Measurements from ENCODE around the gene BLNK. TPM values are rescaled to one million over a fixed set of nuclear protein-coding genes. Genes with fewer than 3 reads are reported as not detected.

Gene BLNK
- total RNA-seq, 6 experiments from 2014 or later, result 9.9 to 47.7 (median 20.9) TPM

- no peaks in the 10 kb centered on the region for H3K9me3 ChIP-seq
- intact Hi-C loops (cut with DNase I), result no loop called here
- H3K27me3 ChIP-seq, result no peaks in the 10 kb centered on the region
- H3K36me3 ChIP-seq, result no peaks in the 10 kb centered on the region
- peak; percentile 71 to 84 (median 81) for ATAC-seq
- TF ChIP-seq, protein P1, sequence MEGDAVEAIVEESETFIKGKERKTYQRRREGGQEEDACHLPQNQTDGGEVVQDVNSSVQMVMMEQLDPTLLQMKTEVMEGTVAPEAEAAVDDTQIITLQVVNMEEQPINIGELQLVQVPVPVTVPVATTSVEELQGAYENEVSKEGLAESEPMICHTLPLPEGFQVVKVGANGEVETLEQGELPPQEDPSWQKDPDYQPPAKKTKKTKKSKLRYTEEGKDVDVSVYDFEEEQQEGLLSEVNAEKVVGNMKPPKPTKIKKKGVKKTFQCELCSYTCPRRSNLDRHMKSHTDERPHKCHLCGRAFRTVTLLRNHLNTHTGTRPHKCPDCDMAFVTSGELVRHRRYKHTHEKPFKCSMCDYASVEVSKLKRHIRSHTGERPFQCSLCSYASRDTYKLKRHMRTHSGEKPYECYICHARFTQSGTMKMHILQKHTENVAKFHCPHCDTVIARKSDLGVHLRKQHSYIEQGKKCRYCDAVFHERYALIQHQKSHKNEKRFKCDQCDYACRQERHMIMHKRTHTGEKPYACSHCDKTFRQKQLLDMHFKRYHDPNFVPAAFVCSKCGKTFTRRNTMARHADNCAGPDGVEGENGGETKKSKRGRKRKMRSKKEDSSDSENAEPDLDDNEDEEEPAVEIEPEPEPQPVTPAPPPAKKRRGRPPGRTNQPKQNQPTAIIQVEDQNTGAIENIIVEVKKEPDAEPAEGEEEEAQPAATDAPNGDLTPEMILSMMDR (IDR thresholded peaks at IDR 0.05), result no peak
- TF ChIP-seq POLR2A (IDR thresholded peaks at IDR 0.05), result no peak
- peak; percentile 72 to 91 (median 82) for DNase-seq
- H3K4me3 ChIP-seq, result no peak overlapping the region
- 49% methylated on average over 2 of the region's 2 CpGs for WGBS (ENCODE audit: insufficient coverage, low coverage, low lambda C conversion rate, missing lambda C conversion rate)
- H3K27ac ChIP-seq, result peak overlapping the region in 2 of 3 donors; percentile 58 to 65
- H3K4me1 ChIP-seq, result peaks cover 0 to 23% (median 12%) of the 10 kb centered on the region in 4 donors
Measured at GRCh38 chr10:96275685-96276418, 4.5 kb upstream of the BLNK start.

GRCh38 chr10:96272316-96273280 lies 1.2 kb upstream of the BLNK start:
- H3K9me3 ChIP-seq, result no peaks in the 10 kb centered on the region
- 63% methylated on average over 8 of the region's 8 CpGs for WGBS (ENCODE audit: insufficient coverage, low coverage, low lambda C conversion rate, missing lambda C conversion rate)
- no peaks in the 10 kb centered on the region for H3K27me3 ChIP-seq
- no peaks in the 10 kb centered on the region for H3K36me3 ChIP-seq
- TF ChIP-seq, protein P1 (IDR thresholded peaks at IDR 0.05), result no peak
- TF ChIP-seq POLR2A (IDR thresholded peaks at IDR 0.05), result no peak
- peak overlapping the region; percentile 17 to 95 (median 89) for H3K27ac ChIP-seq
- no peak for ATAC-seq
- peaks cover 0 to 46% (median 16%) of the 10 kb centered on the region in 4 donors for H3K4me1 ChIP-seq
- H3K4me3 ChIP-seq, result no peak overlapping the region
- intact Hi-C loops (cut with DNase I), result no loop called here
- no peak for DNase-seq

DNA sequence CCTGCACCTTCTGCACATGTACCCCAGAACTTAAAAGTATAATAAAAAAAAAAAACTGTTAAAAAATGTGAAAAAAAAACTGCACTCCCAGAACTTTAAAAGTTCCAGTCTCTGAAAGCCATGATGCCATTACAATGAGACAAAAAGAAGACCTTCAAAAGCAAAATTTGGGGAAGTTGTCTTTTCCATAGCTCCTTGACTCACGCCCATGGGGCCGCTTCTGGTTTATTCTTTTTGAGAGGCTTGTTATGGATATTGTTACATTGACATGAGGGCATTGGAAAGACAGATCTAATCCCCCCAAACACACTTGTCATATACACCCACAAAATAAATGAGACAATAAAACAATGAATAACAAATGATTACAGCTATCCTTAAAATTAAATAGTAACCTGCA lies 798 bp downstream of the BLNK start:
- intact Hi-C loops (cut with DNase I), result no loop called here
- H3K27ac ChIP-seq, result peak overlapping the region; percentile 87 to 95 (median 89)
- ATAC-seq (peak in 1 of 4 donors; percentile 9), DNase-seq (no peak)
- peak overlapping the region; percentile 40 to 63 (median 62) for H3K4me3 ChIP-seq
- H3K36me3 ChIP-seq, result no peaks in the 10 kb centered on the region
- H3K4me1 ChIP-seq, result peaks cover 0 to 53% (median 21%) of the 10 kb centered on the region in 4 donors
- TF ChIP-seq, protein P1 (IDR thresholded peaks at IDR 0.05), result no peak
- TF ChIP-seq POLR2A (IDR thresholded peaks at IDR 0.05), result no peak
- 35% methylated on average over 2 of the region's 2 CpGs for WGBS (ENCODE audit: insufficient coverage, low coverage, low lambda C conversion rate, missing lambda C conversion rate)
- H3K9me3 ChIP-seq, result no peaks in the 10 kb centered on the region
- H3K27me3 ChIP-seq, result no peaks in the 10 kb centered on the region

DNA sequence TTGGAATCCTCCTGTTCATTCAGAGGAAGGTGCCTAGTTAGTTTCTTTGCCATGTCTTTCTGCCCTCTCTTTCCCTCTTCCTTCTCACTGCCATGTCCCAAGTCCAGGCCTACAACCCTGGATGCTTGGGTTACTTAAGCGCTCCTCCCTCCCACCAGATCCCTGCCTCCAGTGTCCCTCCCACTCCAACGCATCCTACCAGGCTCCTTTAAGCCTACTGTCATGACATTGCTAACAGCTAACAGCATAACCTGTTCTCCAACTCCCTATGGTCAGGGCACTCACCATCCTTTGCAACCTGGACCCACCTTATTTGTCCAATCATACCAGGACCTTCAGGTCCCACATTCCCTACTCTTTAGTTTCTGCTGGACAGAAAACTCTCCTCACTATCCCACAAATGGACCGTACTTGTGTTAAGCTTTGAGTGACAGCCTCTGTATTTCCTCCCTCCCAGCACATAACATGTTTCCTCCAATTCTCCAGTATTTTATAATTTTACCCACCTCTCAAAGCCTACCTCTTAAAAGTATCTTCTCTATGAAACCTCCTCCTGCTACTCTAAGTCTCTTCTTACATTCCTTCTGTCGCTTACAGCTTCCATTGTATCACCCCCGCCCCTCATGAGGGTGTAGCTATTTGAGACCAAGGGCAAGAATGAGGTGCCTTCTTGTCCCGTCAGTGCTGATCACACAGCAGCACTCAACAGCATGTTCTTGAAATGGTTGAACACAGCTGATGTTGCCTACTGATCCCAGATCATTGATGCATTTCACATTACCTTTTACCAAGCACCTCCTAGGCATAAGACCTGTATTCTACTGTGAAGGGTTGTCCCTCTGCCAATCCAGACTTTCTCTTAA lies 1.7 kb downstream of the BLNK start:
- Histone ChIP-seq H3K4me3 (peak overlapping the region; percentile 40 to 63 (median 62)), H3K9me3 (no peaks in the 10 kb centered on the region), H3K4me1 (peaks cover 0 to 54% (median 21%) of the 10 kb centered on the region in 4 donors), H3K27me3 (no peaks in the 10 kb centered on the region), H3K36me3 (no peaks in the 10 kb centered on the region), H3K27ac (peak overlapping the region; percentile 87 to 95 (median 89))
- no peak for TF ChIP-seq POLR2A (IDR thresholded peaks at IDR 0.05)
- TF ChIP-seq, protein P1 (IDR thresholded peaks at IDR 0.05), result no peak
- DNase-seq (no peak), ATAC-seq (peak in 3 of 4 donors; percentile 1 to 11 (median 10))
- WGBS (ENCODE audit: insufficient coverage, low coverage, low lambda C conversion rate, missing lambda C conversion rate), result 50% methylated on average over 6 of the region's 6 CpGs
- intact Hi-C loops (cut with DNase I), result no loop called here
